HepG2 (cell line): ENCODE results near the gene OR52K1. TPM values are rescaled to one million over a fixed set of nuclear protein-coding genes. Genes with fewer than 3 reads are reported as not detected.

ENCODE experiments used
- ATAC-seq: fragments of 200-7000 bp; cut with Tn5 transposase; 3 replicates; pipeline ENCODE4 v1.9.1; 2020; ENCODE audit warnings: mild to moderate bottlenecking, moderate library complexity
- BruUV-seq: library from RNA; stranded (reverse); fragments of 400-500 nt; replicated peaks from 2 replicates; lab custom pipeline; 2021; lab: Mats Ljungman, UMichigan
- CTCF ChIA-PET: fragments of 300-600 bp; formaldehyde crosslinking; extraction: SDS; loops from one replicate; lab custom pipeline; 2021; ENCODE audit warnings: low total read pairs, inconsistent platforms, low intra/inter-chr PET ratio; lab: Yijun Ruan, JAX
- POLR2A ChIA-PET: fragments of 350-600 bp; sonication (Branson Sonifier 250); formaldehyde crosslinking; loops from one replicate; lab custom pipeline; 2020; ENCODE audit warnings: antibody characterized with exemption, inconsistent platforms; lab: Yijun Ruan, JAX
- DNase-seq: peaks from one replicate; pipeline ENCODE4 v3.0.0-alpha.2; 2015; ENCODE audit warnings: low spot score
- FAIRE-seq: peaks from 3 replicates; lab custom pipeline; 2011; peaks lifted over from hg19 to GRCh38; lab: Jason Lieb, UNC
- H2AFZ ChIP-seq: one replicate; pipeline ENCODE4 v1.6.1; 2011; ENCODE audit warnings: low read length, inconsistent platforms
- H3K27ac ChIP-seq: fragments of 300-600 bp; 3 replicates; pipeline ENCODE4 v1.8.0; 2011; ENCODE audit warnings: mixed run types, mild to moderate bottlenecking, mixed read lengths, low read length, inconsistent platforms; ENCODE audit not compliant: insufficient read depth; ENCODE audit errors: extremely low read length
- H3K27me3 ChIP-seq, 2 experiments: fragments of 200-600 bp in 1 of 2; 2 replicates in 1 of 2; 3 replicates in 1 of 2; pipeline versions ENCODE4 v1.6.0 to v1.8.0; 2011; ENCODE audit warnings: low read length in 2 of 2, mild to moderate bottlenecking in 2 of 2, moderate library complexity in 2 of 2, inconsistent platforms in 1 of 2; ENCODE audit not compliant: insufficient read depth in 2 of 2, control insufficient read depth in 1 of 2
- H3K36me3 ChIP-seq, 2 experiments: fragments of 200-600 bp in 1 of 2; replicated peaks in 1 of 2; 2 replicates in 1 of 2; 3 replicates in 1 of 2; pipeline versions ENCODE4 v1.5.1 to v1.8.0; 2011; ENCODE audit warnings: low read length in 2 of 2, inconsistent platforms in 1 of 2; ENCODE audit not compliant: insufficient read depth in 2 of 2, control insufficient read depth in 1 of 2
- H3K4me1 ChIP-seq: 2 replicates; pipeline ENCODE4 v1.5.1; 2012; ENCODE audit warnings: low read length, inconsistent platforms; ENCODE audit not compliant: insufficient read depth
- H3K4me2 ChIP-seq: 2 replicates; pipeline ENCODE4 v1.6.0; 2011; ENCODE audit warnings: low read depth, low read length, inconsistent platforms
- H3K4me3 ChIP-seq, 3 experiments: fragments of 200-600 bp in 1 of 3; sonication (generic), shearing (Covaris generic) in 1 of 3; replicated peaks in 1 of 3; 2 replicates each; pipeline ENCODE4 v1.5.1; 2011 to 2016; ENCODE audit warnings: low read length in 3 of 3, inconsistent platforms in 2 of 3, low read depth in 2 of 3, mild to moderate bottlenecking in 2 of 3, control low read depth in 1 of 3, mixed read lengths in 1 of 3; ENCODE audit not compliant: insufficient read depth in 1 of 3
- H3K79me2 ChIP-seq: one replicate; pipeline ENCODE4 v1.6.1; 2011; ENCODE audit warnings: low read length, inconsistent platforms; ENCODE audit not compliant: insufficient read depth
- H3K9ac ChIP-seq: 2 replicates; pipeline ENCODE4 v1.6.0; 2011; ENCODE audit warnings: mild to moderate bottlenecking, low read depth, low read length, inconsistent platforms; ENCODE audit not compliant: insufficient read depth
- H3K9me3 ChIP-seq: 2 replicates; pipeline ENCODE4 v1.5.1; 2012; ENCODE audit warnings: mild to moderate bottlenecking, low read length
- H4K20me1 ChIP-seq: 2 replicates; pipeline ENCODE4 v1.6.0; 2011; ENCODE audit warnings: inconsistent platforms, mild to moderate bottlenecking, low read length, moderate library complexity; ENCODE audit not compliant: insufficient read depth
- CBX1 ChIP-seq: IDR thresholded peaks from one replicate; pipeline ENCODE4 v1.6.1; 2016; ENCODE audit warnings: antibody characterized with exemption, low read depth
- EEA1 ChIP-seq: sonication (generic); formaldehyde crosslinking; IDR thresholded peaks from 2 replicates; pipeline ENCODE4 v1.5.1; 2020; ENCODE audit warnings: mild to moderate bottlenecking, missing genetic modification reagents, borderline replicate concordance
- ETV6 ChIP-seq: sonication (generic); formaldehyde crosslinking; conservative IDR thresholded peaks from 2 replicates; pipeline ENCODE4 v1.4.0; 2020; ENCODE audit warnings: missing genetic modification reagents
- THYN1 ChIP-seq: sonication (generic); formaldehyde crosslinking; IDR thresholded peaks from 2 replicates; pipeline ENCODE4 v1.8.1; 2023; ENCODE audit warnings: low read depth, mild to moderate bottlenecking, moderate library complexity, missing genetic modification reagents, borderline replicate concordance
- ZBTB43 ChIP-seq: sonication (generic); formaldehyde crosslinking; conservative IDR thresholded peaks from 2 replicates; pipeline ENCODE4 v1.4.0; 2020; ENCODE audit warnings: missing genetic modification reagents
- ZBTB7B ChIP-seq: sonication (generic); formaldehyde crosslinking; IDR thresholded peaks from 2 replicates; pipeline ENCODE4 v1.4.0; 2020; ENCODE audit warnings: missing genetic modification reagents
- ZFP41 ChIP-seq: sonication (generic); formaldehyde crosslinking; IDR thresholded peaks from 2 replicates; pipeline ENCODE4 v1.4.0; 2020; ENCODE audit warnings: mild to moderate bottlenecking, missing genetic modification reagents, borderline replicate concordance
- ZNF30 ChIP-seq: sonication (generic); formaldehyde crosslinking; IDR thresholded peaks from 2 replicates; pipeline ENCODE4 v1.5.0; 2020; ENCODE audit warnings: mild to moderate bottlenecking, missing genetic modification reagents
- ZNF549 ChIP-seq: sonication (generic); formaldehyde crosslinking; IDR thresholded peaks from 2 replicates; pipeline ENCODE4 v1.5.0; 2020; ENCODE audit warnings: missing genetic modification reagents
- ZNF746 ChIP-seq: sonication (generic); formaldehyde crosslinking; IDR thresholded peaks from 2 replicates; pipeline ENCODE4 v1.8.0; 2022; ENCODE audit warnings: mild to moderate bottlenecking, missing genetic modification reagents
- WGBS: methylation state at CpG from one replicate; pipeline ENCODE4 v1.1.6; 2017; ENCODE audit warnings: low lambda C conversion rate; 5-methylcytosine and 5-hydroxymethylcytosine counted together
- in situ Hi-C: cut with HindIII; loops from 2 replicates; pipeline ENCODE4 v1.10.0; 2017; ENCODE audit warnings: low pct_unique_long_range_greater_than_20kb; ENCODE audit not compliant: extremely low pct_ligation_motif_present
- intact Hi-C: fragments of 100-400 bp; cut with micrococcal nuclease; formaldehyde crosslinking; loops from one replicate; pipeline ENCODE4 v1.10.0; 2022; ENCODE audit not compliant: unreplicated experiment
- polyA plus RNA-seq, 8 experiments: library from polyadenylated mRNA; depleted of rRNA in 3 of 8; stranded (reverse) in 7 of 8; unstranded in 1 of 8; fragments of >200 nt; fragmentation: Illumina TruSeq in 4 of 8; extraction: Trizol in 4 of 8; gene quantifications; 2 replicates each; pipeline versions ENCODE4 v1.2.1 to v1.2.3, GENCODE V29; 2011 to 2016; ENCODE audit warnings: low read depth in 4 of 8, missing spikeins in 1 of 8, mixed read lengths in 1 of 8; ENCODE audit not compliant: insufficient read depth in 1 of 8
- total RNA-seq, 5 experiments: library from RNA; depleted of rRNA; stranded (reverse); fragments of >200 nt; fragmentation: Illumina TruSeq; extraction: Trizol; gene quantifications; 2 replicates each; pipeline ENCODE4 v1.2.3, GENCODE V29; 2016; ENCODE audit warnings: low read depth in 1 of 5
- TF ChIP-seq, protein P1 (sequence below): sonication (generic); formaldehyde crosslinking; IDR thresholded peaks from 2 replicates; pipeline ENCODE4 v1.4.0; 2020; ENCODE audit warnings: mild to moderate bottlenecking, missing genetic modification reagents
- TF ChIP-seq, protein P2 (sequence below): sonication (generic); formaldehyde crosslinking; IDR thresholded peaks from 2 replicates; pipeline ENCODE4 v1.8.1; 2023; ENCODE audit warnings: mild to moderate bottlenecking, missing genetic modification reagents

The OR52K1 gene
- total and polyA plus RNA-seq, 2 of the 13 experiments (the other 11 are each of a cell fraction or from before 2014, with no cell fraction given): not detected

GRCh38 chr11:4441515-4441914 lies 40.9 kb upstream of the OR52K1 start:
- Histone ChIP-seq H3K4me3 (no peak overlapping the region), H3K9me3 (no peaks in the 10 kb centered on the region), H2AFZ (no peak overlapping the region), H3K4me2 (no peak overlapping the region), H3K79me2 (no peaks in the 10 kb centered on the region), H3K9ac (no peak overlapping the region), H3K27me3 (peaks cover 2 to 13% of the 10 kb centered on the region in 2 experiments; a peak in 2 of 5 replicates), H4K20me1 (no peaks in the 10 kb centered on the region), H3K27ac (no peak overlapping the region), H3K4me1 (no peaks in the 10 kb centered on the region), H3K36me3 (no peaks in the 10 kb centered on the region)
- TF ChIP-seq, protein P1, sequence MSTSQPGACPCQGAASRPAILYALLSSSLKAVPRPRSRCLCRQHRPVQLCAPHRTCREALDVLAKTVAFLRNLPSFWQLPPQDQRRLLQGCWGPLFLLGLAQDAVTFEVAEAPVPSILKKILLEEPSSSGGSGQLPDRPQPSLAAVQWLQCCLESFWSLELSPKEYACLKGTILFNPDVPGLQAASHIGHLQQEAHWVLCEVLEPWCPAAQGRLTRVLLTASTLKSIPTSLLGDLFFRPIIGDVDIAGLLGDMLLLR (CRISPR knock-in tag): no peak
- TF ChIP-seq ZFP41: no peak
- TF ChIP-seq, protein P2, sequence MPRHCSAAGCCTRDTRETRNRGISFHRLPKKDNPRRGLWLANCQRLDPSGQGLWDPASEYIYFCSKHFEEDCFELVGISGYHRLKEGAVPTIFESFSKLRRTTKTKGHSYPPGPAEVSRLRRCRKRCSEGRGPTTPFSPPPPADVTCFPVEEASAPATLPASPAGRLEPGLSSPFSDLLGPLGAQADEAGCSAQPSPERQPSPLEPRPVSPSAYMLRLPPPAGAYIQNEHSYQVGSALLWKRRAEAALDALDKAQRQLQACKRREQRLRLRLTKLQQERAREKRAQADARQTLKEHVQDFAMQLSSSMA: no peak
- no peak for TF ChIP-seq ETV6 (CRISPR knock-in tag)
- TF ChIP-seq EEA1: no peak
- TF ChIP-seq ZBTB43 (CRISPR knock-in tag): no peak
- TF ChIP-seq ZNF746 (CRISPR knock-in tag): no peak
- no peak for TF ChIP-seq THYN1 (CRISPR knock-in tag)
- no peak for TF ChIP-seq CBX1
- TF ChIP-seq ZNF549 (CRISPR knock-in tag): no peak
- TF ChIP-seq ZBTB7B: no peak
- no peak for TF ChIP-seq ZNF30
- CTCF ChIA-PET: no interaction called here
- in situ Hi-C loops (no loop called here), intact Hi-C loops (no loop called here)
- ATAC-seq (no peak), FAIRE-seq (no peak), DNase-seq (no peak)
- no TSS peak for BruUV-seq
- 25% methylated on average over 3 of the region's 3 CpGs for WGBS
- POLR2A ChIA-PET: no interaction called here
